Rectal smooth muscle tissue (tissue), 1 donor: ENCODE data around the gene RAB3C.

ENCODE experiments used
- H3K27ac ChIP-seq: one replicate; pipeline ENCODE4 v1.7.0; 2013; ENCODE audit warnings: low read depth, low read length, inconsistent platforms
- H3K27me3 ChIP-seq: one replicate; pipeline ENCODE4 v1.7.0; 2013; ENCODE audit warnings: low read length; ENCODE audit not compliant: control insufficient read depth, insufficient read depth
- H3K36me3 ChIP-seq: one replicate; pipeline ENCODE4 v1.7.0; 2013; ENCODE audit warnings: low read length; ENCODE audit not compliant: control insufficient read depth, insufficient read depth
- H3K4me1 ChIP-seq: one replicate; pipeline ENCODE4 v1.7.0; 2013; ENCODE audit warnings: low read length; ENCODE audit not compliant: control insufficient read depth, insufficient read depth
- H3K4me3 ChIP-seq: one replicate; pipeline ENCODE4 v1.7.0; 2013; ENCODE audit warnings: low read length
- H3K9ac ChIP-seq: one replicate; pipeline ENCODE4 v1.7.0; 2013; ENCODE audit warnings: low read length

RAB3C gene

GRCh38 chr5:58751222-58751837 lies 168.5 kb downstream of the RAB3C start:
- H3K4me3 ChIP-seq, result no peak overlapping the region
- no peaks in the 10 kb centered on the region for H3K27me3 ChIP-seq
- no peaks in the 10 kb centered on the region for H3K36me3 ChIP-seq
- no peaks in the 10 kb centered on the region for H3K4me1 ChIP-seq
- no peak overlapping the region for H3K27ac ChIP-seq
- H3K9ac ChIP-seq, result no peak overlapping the region

- Histone ChIP-seq H3K36me3 (no peaks in the 10 kb centered on the region), H3K4me1 (no peaks in the 10 kb centered on the region), H3K4me3 (no peak overlapping the region), H3K27me3 (no peaks in the 10 kb centered on the region), H3K27ac (no peak overlapping the region), H3K9ac (no peak overlapping the region)
These were observed 169.2 kb downstream of the RAB3C start for GRCh38 chr5:58752104-58752503.

- H3K4me3 ChIP-seq, result no peak overlapping the region
- no peak overlapping the region for H3K27ac ChIP-seq
- H3K4me1 ChIP-seq, result no peaks in the 10 kb centered on the region
- H3K36me3 ChIP-seq, result no peaks in the 10 kb centered on the region
- H3K27me3 ChIP-seq, result no peaks in the 10 kb centered on the region
- no peak overlapping the region for H3K9ac ChIP-seq
These were observed 170.6 kb downstream of the RAB3C start for GRCh38 chr5:58753446-58753845.

- Histone ChIP-seq H3K27me3 (no peaks in the 10 kb centered on the region), H3K27ac (no peak overlapping the region), H3K9ac (no peak overlapping the region), H3K4me1 (no peaks in the 10 kb centered on the region), H3K36me3 (no peaks in the 10 kb centered on the region), H3K4me3 (no peak overlapping the region)
These were observed 171.4 kb downstream of the RAB3C start for GRCh38 chr5:58754250-58754649.

- H3K4me3 ChIP-seq, result no peak overlapping the region
- no peak overlapping the region for H3K27ac ChIP-seq
- no peaks in the 10 kb centered on the region for H3K36me3 ChIP-seq
- H3K9ac ChIP-seq, result no peak overlapping the region
- no peaks in the 10 kb centered on the region for H3K4me1 ChIP-seq
- no peaks in the 10 kb centered on the region for H3K27me3 ChIP-seq
These were observed 172.5 kb downstream of the RAB3C start for GRCh38 chr5:58755397-58755796.

- Histone ChIP-seq H3K9ac (no peak overlapping the region), H3K27me3 (no peaks in the 10 kb centered on the region), H3K4me1 (no peaks in the 10 kb centered on the region), H3K4me3 (peak overlapping the region; percentile 49), H3K27ac (no peak overlapping the region), H3K36me3 (no peaks in the 10 kb centered on the region)
These were observed 176.9 kb downstream of the RAB3C start for GRCh38 chr5:58759745-58760144.

GRCh38 chr5:58760222-58760621 lies 177.3 kb downstream of the RAB3C start:
- H3K4me1 ChIP-seq, result no peaks in the 10 kb centered on the region
- no peaks in the 10 kb centered on the region for H3K36me3 ChIP-seq
- no peak overlapping the region for H3K9ac ChIP-seq
- H3K27me3 ChIP-seq, result no peaks in the 10 kb centered on the region
- no peak overlapping the region for H3K27ac ChIP-seq
- no peak overlapping the region for H3K4me3 ChIP-seq

- H3K27ac ChIP-seq, result no peak overlapping the region
- no peak overlapping the region for H3K9ac ChIP-seq
- no peaks in the 10 kb centered on the region for H3K36me3 ChIP-seq
- no peaks in the 10 kb centered on the region for H3K4me1 ChIP-seq
- H3K27me3 ChIP-seq, result no peaks in the 10 kb centered on the region
- H3K4me3 ChIP-seq, result no peak overlapping the region
These were observed 178.5 kb downstream of the RAB3C start for GRCh38 chr5:58761407-58761806.

GRCh38 chr5:58763390-58763789 lies 180.5 kb downstream of the RAB3C start:
- no peak overlapping the region for H3K4me3 ChIP-seq
- H3K9ac ChIP-seq, result no peak overlapping the region
- H3K36me3 ChIP-seq, result no peaks in the 10 kb centered on the region
- no peaks in the 10 kb centered on the region for H3K4me1 ChIP-seq
- no peaks in the 10 kb centered on the region for H3K27me3 ChIP-seq
- H3K27ac ChIP-seq, result no peak overlapping the region

- Histone ChIP-seq H3K9ac (no peak overlapping the region), H3K27me3 (no peaks in the 10 kb centered on the region), H3K27ac (no peak overlapping the region), H3K36me3 (no peaks in the 10 kb centered on the region), H3K4me3 (no peak overlapping the region), H3K4me1 (no peaks in the 10 kb centered on the region)
These were observed 181.3 kb downstream of the RAB3C start for GRCh38 chr5:58764199-58764598.

- Histone ChIP-seq H3K27me3 (no peaks in the 10 kb centered on the region), H3K4me3 (no peak overlapping the region), H3K9ac (no peak overlapping the region), H3K4me1 (no peaks in the 10 kb centered on the region), H3K36me3 (no peaks in the 10 kb centered on the region), H3K27ac (no peak overlapping the region)
These were observed 182.2 kb downstream of the RAB3C start for GRCh38 chr5:58765058-58765457.

- H3K27ac ChIP-seq, result no peak overlapping the region
- H3K4me1 ChIP-seq, result no peaks in the 10 kb centered on the region
- H3K27me3 ChIP-seq, result no peaks in the 10 kb centered on the region
- no peak overlapping the region for H3K4me3 ChIP-seq
- no peaks in the 10 kb centered on the region for H3K36me3 ChIP-seq
- no peak overlapping the region for H3K9ac ChIP-seq
These were observed 184.2 kb downstream of the RAB3C start for GRCh38 chr5:58767104-58767503.

- no peak overlapping the region for H3K4me3 ChIP-seq
These were observed 187.3 kb downstream of the RAB3C start for GRCh38 chr5:58770136-58770535.

More at GRCh38 chr5:58770136-58770535, 187.3 kb downstream of the RAB3C start:
- Histone ChIP-seq H3K36me3 (no peaks in the 10 kb centered on the region), H3K27ac (no peak overlapping the region), H3K4me1 (no peaks in the 10 kb centered on the region), H3K27me3 (no peaks in the 10 kb centered on the region), H3K9ac (no peak overlapping the region)
